Left lung (tissue), 10 donors: Measurements from ENCODE around the gene GRID1. TPM values are rescaled to one million over a fixed set of nuclear protein-coding genes. Genes with fewer than 3 reads are reported as not detected.
"Not testable (repeated sequence)": the region's sequence is repeated elsewhere in the genome, so short reads cannot be mapped to it uniquely, and the experiment has no call there.

Experiments
- ATAC-seq: fragments of 200-7000 bp; cut with Tn5 transposase; one replicate; pipeline ENCODE4 v1.9.1; 2020; ENCODE audit warnings: moderate library complexity
- DNase-seq, 4 donors: peaks; one replicate each; pipeline ENCODE4 v3.0.0-alpha.2; 2013 to 2020
- H3K27ac ChIP-seq, 2 donors: fragments of 200-600 bp; sonication (generic) in 1 of 2; one replicate each; pipeline versions ENCODE4 v1.5.0 to v1.8.0; 2020 to 2021
- H3K27me3 ChIP-seq, 2 donors: fragments of 200-600 bp; sonication (generic) in 1 of 2; one replicate each; pipeline versions ENCODE4 v1.5.0 to v1.8.0; 2020 to 2021
- H3K36me3 ChIP-seq, 2 donors: fragments of 200-600 bp; sonication (generic) in 1 of 2; one replicate each; pipeline versions ENCODE4 v1.5.0 to v1.8.0; 2020 to 2021
- H3K4me1 ChIP-seq, 2 donors: fragments of 200-600 bp; one replicate each; pipeline ENCODE4 v1.8.0; 2021
- H3K4me3 ChIP-seq, 2 donors: fragments of 200-600 bp; sonication (generic) in 1 of 2; one replicate each; pipeline versions ENCODE4 v1.5.0 to v1.8.0; 2020 to 2021; ENCODE audit warnings: mild to moderate bottlenecking in 1 of 2
- H3K9me3 ChIP-seq, 2 donors: fragments of 200-600 bp; sonication (generic) in 1 of 2; one replicate each; pipeline versions ENCODE4 v1.5.0 to v1.8.0; 2020 to 2021
- intact Hi-C, 2 donors: fragments of 100-400 bp; cut with DNase I; formaldehyde crosslinking; loops; one replicate each; pipeline versions ENCODE4 v1.11.2 to v1.14.2; 2022
- polyA plus RNA-seq, 6 donors: library from polyadenylated mRNA; unstranded; fragments of 120-200 nt; gene quantifications; one replicate each; pipeline ENCODE4 v1.2.1, GENCODE V29; 2013; ENCODE audit not compliant: insufficient read length in 6 of 6
- total RNA-seq, 2 donors: library from RNA; stranded (reverse); fragmentation: NEBNext Ultra II Directional; extraction: Animal tissue kit (Norgen Biotek cat#: 25700); gene quantifications; one replicate each; pipeline ENCODE4 v1.2.1, GENCODE V29; 2021
- TF ChIP-seq, protein P1 (sequence below), 2 donors: fragments of 200-600 bp; sonication (generic) in 1 of 2; IDR thresholded peaks; one replicate each; pipeline versions ENCODE4 v1.5.0 to v1.8.0; 2021; ENCODE audit warnings: antibody characterized with exemption in 2 of 2
- donor health status: DM: no; HTN: yes; CAD: no.
- donor health status: DM: no; HTN: no; CAD: no.

The GRID1 gene
- total and polyA plus RNA-seq, 8 donors = 0.81 to 2.6 (median 1.2) TPM

DNA sequence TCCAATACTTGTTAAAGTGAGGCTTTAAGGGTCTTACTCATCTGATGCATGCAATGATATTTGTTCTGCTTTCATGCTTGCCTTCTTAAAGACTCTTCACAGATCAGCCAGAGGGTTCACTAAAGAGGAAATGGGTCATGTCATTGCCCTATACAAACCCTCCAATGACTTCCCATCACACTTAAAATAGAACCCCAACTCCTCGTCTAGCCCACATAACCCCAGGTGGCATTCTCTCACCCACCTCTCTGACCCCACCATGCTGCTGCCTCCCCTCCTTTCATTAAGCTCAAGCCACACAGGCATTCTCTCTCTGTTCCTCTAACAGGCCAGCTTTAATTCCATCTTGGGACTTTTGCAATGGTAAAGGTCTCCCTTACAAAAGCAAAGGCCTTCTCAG is 253.6 kb downstream of the GRID1 start:
- intact Hi-C loops = no loop called here
- no peaks in the 10 kb centered on the region for H3K36me3 ChIP-seq
- no peaks in the 10 kb centered on the region for H3K9me3 ChIP-seq
- no peak overlapping the region for H3K4me3 ChIP-seq
- no peaks in the 10 kb centered on the region for H3K27me3 ChIP-seq
- no peak overlapping the region for H3K27ac ChIP-seq
- DNase-seq (no peak), ATAC-seq (no peak)
- no peaks in the 10 kb centered on the region for H3K4me1 ChIP-seq
- TF ChIP-seq, protein P1, sequence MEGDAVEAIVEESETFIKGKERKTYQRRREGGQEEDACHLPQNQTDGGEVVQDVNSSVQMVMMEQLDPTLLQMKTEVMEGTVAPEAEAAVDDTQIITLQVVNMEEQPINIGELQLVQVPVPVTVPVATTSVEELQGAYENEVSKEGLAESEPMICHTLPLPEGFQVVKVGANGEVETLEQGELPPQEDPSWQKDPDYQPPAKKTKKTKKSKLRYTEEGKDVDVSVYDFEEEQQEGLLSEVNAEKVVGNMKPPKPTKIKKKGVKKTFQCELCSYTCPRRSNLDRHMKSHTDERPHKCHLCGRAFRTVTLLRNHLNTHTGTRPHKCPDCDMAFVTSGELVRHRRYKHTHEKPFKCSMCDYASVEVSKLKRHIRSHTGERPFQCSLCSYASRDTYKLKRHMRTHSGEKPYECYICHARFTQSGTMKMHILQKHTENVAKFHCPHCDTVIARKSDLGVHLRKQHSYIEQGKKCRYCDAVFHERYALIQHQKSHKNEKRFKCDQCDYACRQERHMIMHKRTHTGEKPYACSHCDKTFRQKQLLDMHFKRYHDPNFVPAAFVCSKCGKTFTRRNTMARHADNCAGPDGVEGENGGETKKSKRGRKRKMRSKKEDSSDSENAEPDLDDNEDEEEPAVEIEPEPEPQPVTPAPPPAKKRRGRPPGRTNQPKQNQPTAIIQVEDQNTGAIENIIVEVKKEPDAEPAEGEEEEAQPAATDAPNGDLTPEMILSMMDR (IDR thresholded peaks at IDR 0.05) = no peak

DNA sequence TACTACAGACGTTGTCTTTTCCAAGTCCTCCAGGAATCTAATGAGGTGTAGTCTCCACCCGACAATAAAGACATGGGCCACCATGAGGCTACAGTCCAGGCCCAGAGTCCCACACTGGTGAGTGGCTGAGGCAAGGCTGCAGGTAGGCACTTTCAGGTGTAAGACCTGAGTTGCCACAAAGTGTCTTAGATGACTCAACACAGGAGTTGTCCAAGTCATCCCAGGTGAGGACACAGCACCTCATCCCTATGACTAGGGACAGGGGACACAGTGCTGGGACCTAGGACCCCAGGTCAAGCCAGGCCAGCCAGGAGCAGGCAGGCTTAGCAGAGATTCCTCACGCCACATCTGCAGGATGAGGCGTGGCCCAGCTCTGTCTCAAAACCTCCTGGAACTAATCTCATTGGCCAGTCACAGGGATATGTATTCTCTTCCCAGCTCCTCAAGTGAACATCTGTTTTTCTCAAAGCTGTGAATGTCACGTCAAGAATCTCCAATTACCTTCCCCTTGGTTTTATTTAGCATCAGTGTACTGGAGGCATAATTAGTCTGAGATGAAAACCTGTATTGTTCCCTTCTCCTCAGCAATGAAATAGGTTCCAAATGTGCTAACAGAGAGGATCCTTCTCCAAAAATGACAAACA is 254.6 kb downstream of the GRID1 start:
- Histone ChIP-seq H3K4me1 (no peaks in the 10 kb centered on the region), H3K4me3 (no peak overlapping the region), H3K36me3 (no peaks in the 10 kb centered on the region), H3K9me3 (no peaks in the 10 kb centered on the region), H3K27me3 (no peaks in the 10 kb centered on the region), H3K27ac (no peak overlapping the region)
- TF ChIP-seq, protein P1 (IDR thresholded peaks at IDR 0.05) = no peak
- intact Hi-C loops = no loop called here
- no peak for DNase-seq
- ATAC-seq = no peak

DNA sequence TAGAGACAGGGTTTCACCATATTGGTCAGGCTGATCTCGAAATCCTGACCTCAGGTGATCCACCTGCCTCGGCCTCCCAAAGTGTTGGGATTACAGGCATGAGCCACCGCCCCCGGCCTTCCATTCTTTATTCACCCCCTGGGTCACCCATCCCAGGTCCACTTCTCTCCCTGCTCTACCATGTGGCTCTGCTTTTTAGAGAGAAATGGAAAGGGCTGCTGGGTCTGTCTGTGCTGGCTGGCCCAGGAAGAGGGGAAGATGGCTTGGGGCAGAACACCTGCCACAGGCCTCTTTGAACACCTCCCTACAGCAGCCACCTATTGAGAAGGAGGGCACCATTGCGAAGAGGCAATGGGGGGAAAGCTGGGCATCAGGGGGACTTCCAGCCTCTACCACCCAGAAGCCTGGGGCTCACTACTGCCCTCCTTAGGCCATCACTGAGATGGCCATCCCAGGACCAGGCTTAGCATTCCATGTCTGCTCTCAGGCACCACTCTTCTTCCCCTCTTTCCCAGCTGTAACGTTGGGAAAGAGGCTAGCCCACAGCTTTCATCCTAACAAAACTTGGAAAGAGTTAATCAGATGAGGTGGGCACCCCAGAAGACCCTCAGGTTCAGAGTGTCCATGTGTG is 256.3 kb downstream of the GRID1 start:
- DNase-seq (no peak), ATAC-seq (no peak)
- Histone ChIP-seq H3K4me3 (no peak overlapping the region), H3K36me3 (no peaks in the 10 kb centered on the region), H3K27me3 (no peaks in the 10 kb centered on the region), H3K27ac (no peak overlapping the region), H3K9me3 (no peaks in the 10 kb centered on the region), H3K4me1 (no peaks in the 10 kb centered on the region)
- intact Hi-C loops = no loop called here
- TF ChIP-seq, protein P1 (IDR thresholded peaks at IDR 0.05) = no peak

DNA sequence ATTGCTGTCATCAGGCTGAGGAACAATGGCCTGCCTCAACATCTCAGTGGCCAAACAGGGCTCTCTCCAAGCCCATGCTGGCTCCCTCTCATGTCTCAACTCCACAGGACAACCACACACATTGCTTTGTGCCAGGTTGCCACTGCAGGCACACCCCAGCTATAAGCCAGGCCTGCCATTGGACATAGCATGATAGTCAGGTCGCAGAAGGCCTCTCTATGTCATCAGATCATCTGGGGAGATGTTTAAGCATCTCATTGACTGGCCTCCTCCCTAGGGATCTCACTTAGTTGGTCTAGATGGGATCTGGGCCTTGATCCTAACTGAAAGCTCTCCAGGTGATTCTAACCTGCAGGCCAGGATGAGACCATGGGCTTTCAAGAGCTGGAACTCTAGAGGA is 257.2 kb downstream of the GRID1 start:
- H3K36me3 ChIP-seq = no peaks in the 10 kb centered on the region
- DNase-seq (no peak), ATAC-seq (no peak)
- H3K9me3 ChIP-seq = no peaks in the 10 kb centered on the region
- H3K4me1 ChIP-seq = no peaks in the 10 kb centered on the region
- no peak overlapping the region for H3K4me3 ChIP-seq
- no peak overlapping the region for H3K27ac ChIP-seq
- H3K27me3 ChIP-seq = no peaks in the 10 kb centered on the region
- intact Hi-C loops = no loop called here
- TF ChIP-seq, protein P1 (IDR thresholded peaks at IDR 0.05) = no peak

DNA sequence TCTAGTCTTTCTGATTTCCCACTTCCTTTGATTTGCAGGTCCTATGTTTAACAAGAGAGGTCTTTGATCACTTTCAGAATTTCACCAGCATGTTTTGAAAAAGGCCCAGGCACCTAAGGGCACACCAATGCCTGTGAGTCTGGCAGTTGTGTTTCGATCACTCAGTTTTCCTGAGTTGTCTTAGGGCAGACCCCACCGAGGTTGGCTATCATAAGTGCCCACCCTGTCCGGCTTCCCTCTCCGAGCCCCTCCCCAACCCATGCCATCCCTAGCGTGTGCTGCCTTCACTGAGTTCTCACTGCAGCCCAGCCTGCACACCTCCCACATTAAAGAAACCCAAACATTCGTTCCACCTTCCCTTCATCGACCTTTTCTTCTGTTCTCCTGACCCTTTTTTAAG is 257.9 kb downstream of the GRID1 start:
- no peak for ATAC-seq
- H3K4me3 ChIP-seq = no peak overlapping the region
- TF ChIP-seq, protein P1 (IDR thresholded peaks at IDR 0.05) = no peak
- intact Hi-C loops = no loop called here
- DNase-seq = no peak
- no peak overlapping the region for H3K27ac ChIP-seq
- H3K9me3 ChIP-seq = no peaks in the 10 kb centered on the region
- no peaks in the 10 kb centered on the region for H3K4me1 ChIP-seq
- no peaks in the 10 kb centered on the region for H3K36me3 ChIP-seq
- no peaks in the 10 kb centered on the region for H3K27me3 ChIP-seq

DNA sequence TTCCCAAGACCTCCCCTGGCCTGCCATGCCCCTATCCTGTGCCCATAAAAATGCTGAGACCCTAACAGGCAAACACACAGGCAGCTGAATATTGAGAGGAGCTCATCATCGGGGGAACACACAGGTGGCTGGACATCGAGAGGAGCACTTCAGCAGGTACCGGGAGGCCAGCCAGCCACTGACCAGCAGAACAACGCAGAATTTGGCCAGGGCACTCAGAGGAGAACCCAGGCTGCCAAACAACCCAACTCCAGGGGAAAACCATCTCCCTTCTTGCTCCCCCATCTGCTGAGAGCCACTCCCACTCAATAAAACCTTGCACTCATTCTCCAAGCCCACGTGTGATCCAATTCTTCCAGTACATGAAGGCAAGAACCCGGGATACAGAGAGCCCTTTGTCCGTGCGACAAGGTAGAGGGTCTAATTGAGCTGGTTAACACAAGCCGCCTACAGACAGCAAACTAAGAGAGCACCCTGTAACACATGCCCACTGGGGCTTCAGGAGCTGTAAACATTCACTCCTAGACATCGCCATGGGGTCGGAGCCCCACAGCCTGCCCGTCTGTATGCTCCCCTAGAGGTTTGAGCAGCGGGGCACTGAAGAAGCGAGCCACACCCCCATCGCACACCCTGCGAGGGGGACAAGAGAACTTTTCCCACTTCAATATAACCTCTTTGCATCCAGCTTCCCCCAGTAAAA is 258.8 kb downstream of the GRID1 start:
- intact Hi-C loops, H3K27ac ChIP-seq, H3K36me3 ChIP-seq, H3K4me1 ChIP-seq, H3K9me3 ChIP-seq, H3K27me3 ChIP-seq, DNase-seq, ATAC-seq, H3K4me3 ChIP-seq: not testable (repeated sequence)
